SK-N-SH (cell line): ENCODE data around the gene STEAP2.

ENCODE experiments used
- JUND ChIP-seq: IDR thresholded peaks from 2 replicates; pipeline ENCODE4 v1.4.0; 2012
- NFIC ChIP-seq: IDR thresholded peaks from 2 replicates; pipeline ENCODE4 v1.4.0; 2012; ENCODE audit warnings: borderline replicate concordance
- SMC3 ChIP-seq: IDR thresholded peaks from 2 replicates; pipeline ENCODE4 v1.6.1; 2012; ENCODE audit warnings: low read depth, low read length, improper control_type of control experiment
- TF ChIP-seq, protein P1 (sequence below): fragments of 200-600 bp; sonication (generic); IDR thresholded peaks from 2 replicates; pipeline ENCODE4 v1.6.1; 2017; ENCODE audit warnings: antibody characterized with exemption, mild to moderate bottlenecking, moderate library complexity

DNA sequence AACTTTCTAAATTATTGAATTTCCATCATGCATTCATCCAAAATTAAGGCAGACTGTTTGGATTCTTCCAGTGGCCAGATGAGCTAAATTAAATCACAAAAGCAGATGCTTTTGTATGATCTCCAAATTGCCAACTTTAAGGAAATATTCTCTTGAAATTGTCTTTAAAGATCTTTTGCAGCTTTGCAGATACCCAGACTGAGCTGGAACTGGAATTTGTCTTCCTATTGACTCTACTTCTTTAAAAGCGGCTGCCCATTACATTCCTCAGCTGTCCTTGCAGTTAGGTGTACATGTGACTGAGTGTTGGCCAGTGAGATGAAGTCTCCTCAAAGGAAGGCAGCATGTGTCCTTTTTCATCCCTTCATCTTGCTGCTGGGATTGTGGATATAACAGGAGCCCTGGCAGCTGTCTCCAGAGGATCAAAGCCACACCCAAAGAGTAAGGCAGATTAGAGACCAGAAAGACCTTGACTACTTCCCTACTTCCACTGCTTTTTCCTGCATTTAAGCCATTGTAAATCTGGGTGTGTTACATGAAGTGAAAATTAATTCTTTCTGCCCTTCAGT lies 25.3 kb downstream of the STEAP2 start:
- TF ChIP-seq, protein P1, sequence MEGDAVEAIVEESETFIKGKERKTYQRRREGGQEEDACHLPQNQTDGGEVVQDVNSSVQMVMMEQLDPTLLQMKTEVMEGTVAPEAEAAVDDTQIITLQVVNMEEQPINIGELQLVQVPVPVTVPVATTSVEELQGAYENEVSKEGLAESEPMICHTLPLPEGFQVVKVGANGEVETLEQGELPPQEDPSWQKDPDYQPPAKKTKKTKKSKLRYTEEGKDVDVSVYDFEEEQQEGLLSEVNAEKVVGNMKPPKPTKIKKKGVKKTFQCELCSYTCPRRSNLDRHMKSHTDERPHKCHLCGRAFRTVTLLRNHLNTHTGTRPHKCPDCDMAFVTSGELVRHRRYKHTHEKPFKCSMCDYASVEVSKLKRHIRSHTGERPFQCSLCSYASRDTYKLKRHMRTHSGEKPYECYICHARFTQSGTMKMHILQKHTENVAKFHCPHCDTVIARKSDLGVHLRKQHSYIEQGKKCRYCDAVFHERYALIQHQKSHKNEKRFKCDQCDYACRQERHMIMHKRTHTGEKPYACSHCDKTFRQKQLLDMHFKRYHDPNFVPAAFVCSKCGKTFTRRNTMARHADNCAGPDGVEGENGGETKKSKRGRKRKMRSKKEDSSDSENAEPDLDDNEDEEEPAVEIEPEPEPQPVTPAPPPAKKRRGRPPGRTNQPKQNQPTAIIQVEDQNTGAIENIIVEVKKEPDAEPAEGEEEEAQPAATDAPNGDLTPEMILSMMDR: no peak
- no peak for TF ChIP-seq SMC3
- no peak for TF ChIP-seq JUND
- no peak for TF ChIP-seq NFIC
